BJ (cell line): Measurements from ENCODE around the gene PPP1R14C. TPM values are rescaled to one million over a fixed set of nuclear protein-coding genes. Genes with fewer than 3 reads are reported as not detected.

Experiments used
- CTCF ChIA-PET: fragments of 350-600 bp; formaldehyde crosslinking; extraction: SDS; loops from one replicate; lab custom pipeline; 2021; ENCODE audit warnings: antibody characterized with exemption, inconsistent platforms; lab: Yijun Ruan, JAX
- POLR2A ChIA-PET: fragments of 300-600 bp; sonication (Branson Sonifier 250); formaldehyde crosslinking; extraction: SDS; loops from one replicate; lab custom pipeline; 2021; ENCODE audit warnings: antibody characterized with exemption; lab: Charles Lee
- DNase-seq: peaks from one replicate; pipeline ENCODE4 v3.0.0-alpha.2; 2011; ENCODE audit warnings: low read depth
- H3K27me3 ChIP-seq: 2 replicates; pipeline ENCODE4 v1.6.0; 2011; ENCODE audit warnings: low read length; ENCODE audit not compliant: control insufficient read depth, insufficient read depth
- H3K36me3 ChIP-seq: 2 replicates; pipeline ENCODE4 v1.5.1; 2011; ENCODE audit warnings: low read length; ENCODE audit not compliant: control insufficient read depth, insufficient read depth
- H3K4me3 ChIP-seq: 2 replicates; pipeline ENCODE4 v1.5.1; 2011; ENCODE audit warnings: low read depth, mild to moderate bottlenecking, control low read depth, low read length
- CTCF ChIP-seq: IDR thresholded peaks from 2 replicates; pipeline ENCODE4 v1.5.1; 2011; ENCODE audit warnings: low read depth, mild to moderate bottlenecking, control low read depth, inconsistent platforms, low read length, moderate library complexity; ENCODE audit not compliant: insufficient read depth
- polyA plus RNA-seq: library from polyadenylated mRNA; depleted of rRNA; stranded (reverse); fragments of >200 nt; gene quantifications from 2 replicates; pipeline ENCODE4 v1.2.3, GENCODE V29; 2011

The PPP1R14C gene
- polyA plus RNA-seq, 1 experiment: 0.05 TPM

- POLR2A ChIA-PET: no interaction called here
- no peak for DNase-seq
- CTCF ChIA-PET: no interaction called here
- Histone ChIP-seq H3K36me3 (no peaks in the 10 kb centered on the region), H3K27me3 (no peaks in the 10 kb centered on the region), H3K4me3 (no peak overlapping the region)
- no peak for TF ChIP-seq CTCF
Measured at GRCh38 chr6:150286460-150286859, 143.6 kb downstream of the PPP1R14C start.

GRCh38 chr6:150286912-150287311 lies 144.1 kb downstream of the PPP1R14C start:
- ChIA-PET CTCF (no interaction called here), POLR2A (no interaction called here)
- no peak for DNase-seq
- H3K4me3 ChIP-seq: no peak overlapping the region
- no peaks in the 10 kb centered on the region for H3K36me3 ChIP-seq
- H3K27me3 ChIP-seq: no peaks in the 10 kb centered on the region
- TF ChIP-seq CTCF: no peak

GRCh38 chr6:150288456-150288855 lies 145.6 kb downstream of the PPP1R14C start:
- no peak overlapping the region for H3K4me3 ChIP-seq
- no peaks in the 10 kb centered on the region for H3K27me3 ChIP-seq
- no peaks in the 10 kb centered on the region for H3K36me3 ChIP-seq
- ChIA-PET CTCF (interaction anchor here (1.2 kb wide), 1 partner anchor 11 kb away, joined by 3 read pairs; no protein-coding TSS in a partner anchor), POLR2A (no interaction called here)
- TF ChIP-seq CTCF: no peak
- DNase-seq: no peak

- POLR2A ChIA-PET: no interaction called here
- Histone ChIP-seq H3K27me3 (no peaks in the 10 kb centered on the region), H3K4me3 (no peak overlapping the region), H3K36me3 (no peaks in the 10 kb centered on the region)
- no peak for TF ChIP-seq CTCF
- no peak for DNase-seq
- CTCF ChIA-PET: interaction anchor here (1.2 kb wide), 1 partner anchor 12 kb away, joined by 3 read pairs; no protein-coding TSS in a partner anchor
Measured at GRCh38 chr6:150289454-150290071, 146.7 kb downstream of the PPP1R14C start.

GRCh38 chr6:150290429-150290828 lies 147.6 kb downstream of the PPP1R14C start:
- CTCF ChIA-PET: interaction anchor here (1.1 to 1.5 kb wide), 2 partner anchors 9 to 210 kb away, joined by 3 to 4 read pairs; no protein-coding TSS in a partner anchor
- TF ChIP-seq CTCF: no peak
- POLR2A ChIA-PET: no interaction called here
- Histone ChIP-seq H3K27me3 (no peaks in the 10 kb centered on the region), H3K36me3 (no peaks in the 10 kb centered on the region), H3K4me3 (no peak overlapping the region)
- DNase-seq: no peak
